Measurements from ENCODE around the gene TFCP2.

Gene TFCP2

GRCh38 chr12:51065530-51065929 lies 107.4 kb downstream of the TFCP2 start:
- Mint-ChIP-seq H3K4me3 (no peak overlapping the region), H3K27ac (no peak overlapping the region), H3K4me1 (ENCODE audit: low read depth) (no peaks in the 10 kb centered on the region), H3K27me3 (no peaks in the 10 kb centered on the region), H3K36me3 (no peaks in the 10 kb centered on the region), H3K9me3 (ENCODE audit: low read depth) (no peaks in the 10 kb centered on the region)

- Mint-ChIP-seq H3K9me3 (ENCODE audit: low read depth) (no peaks in the 10 kb centered on the region), H3K27ac (peak overlapping the region; percentile 46), H3K27me3 (no peaks in the 10 kb centered on the region), H3K4me1 (ENCODE audit: low read depth) (no peaks in the 10 kb centered on the region), H3K4me3 (no peak overlapping the region), H3K36me3 (peaks cover 3% of the 10 kb centered on the region)
Measured at GRCh38 chr12:51062631-51063397, 110.1 kb downstream of the TFCP2 start.

- Mint-ChIP-seq H3K36me3 (peaks cover 3% of the 10 kb centered on the region), H3K4me1 (ENCODE audit: low read depth) (no peaks in the 10 kb centered on the region), H3K27me3 (no peaks in the 10 kb centered on the region), H3K9me3 (ENCODE audit: low read depth) (no peaks in the 10 kb centered on the region), H3K4me3 (no peak overlapping the region), H3K27ac (peak overlapping the region; percentile 58)
Measured at GRCh38 chr12:51059086-51059485, 113.8 kb downstream of the TFCP2 start.

GRCh38 chr12:51056242-51056641 lies 116.7 kb downstream of the TFCP2 start:
- Mint-ChIP-seq H3K27me3 (no peaks in the 10 kb centered on the region), H3K4me1 (ENCODE audit: low read depth) (peaks cover 4% of the 10 kb centered on the region), H3K27ac (peak overlapping the region; percentile 58), H3K4me3 (no peak overlapping the region), H3K36me3 (peaks cover 7% of the 10 kb centered on the region), H3K9me3 (ENCODE audit: low read depth) (no peaks in the 10 kb centered on the region)

- peaks cover 4% of the 10 kb centered on the region for H3K4me1 Mint-ChIP-seq (ENCODE audit: low read depth)
- no peaks in the 10 kb centered on the region for H3K27me3 Mint-ChIP-seq
- no peak overlapping the region for H3K4me3 Mint-ChIP-seq
- H3K27ac Mint-ChIP-seq: no peak overlapping the region
- H3K9me3 Mint-ChIP-seq (ENCODE audit: low read depth): no peaks in the 10 kb centered on the region
- H3K36me3 Mint-ChIP-seq: peaks cover 7% of the 10 kb centered on the region
Measured at GRCh38 chr12:51055060-51055459, 117.9 kb downstream of the TFCP2 start.

- Mint-ChIP-seq H3K4me1 (ENCODE audit: low read depth) (peaks cover 24% of the 10 kb centered on the region), H3K9me3 (ENCODE audit: low read depth) (no peaks in the 10 kb centered on the region), H3K27me3 (no peaks in the 10 kb centered on the region), H3K4me3 (no peak overlapping the region), H3K27ac (peak overlapping the region; percentile 36), H3K36me3 (peaks cover 4% of the 10 kb centered on the region)
Measured at GRCh38 chr12:51051787-51052186, 121.1 kb downstream of the TFCP2 start.

- Mint-ChIP-seq H3K9me3 (ENCODE audit: low read depth) (no peaks in the 10 kb centered on the region), H3K4me3 (peak overlapping the region; percentile 96), H3K4me1 (ENCODE audit: low read depth) (peaks cover 27% of the 10 kb centered on the region), H3K36me3 (peaks cover 4% of the 10 kb centered on the region), H3K27ac (peak overlapping the region; percentile 95), H3K27me3 (no peaks in the 10 kb centered on the region)
Measured at GRCh38 chr12:51049525-51049924, 123.4 kb downstream of the TFCP2 start.

GRCh38 chr12:51048661-51049251 lies 124.2 kb downstream of the TFCP2 start:
- H3K27ac Mint-ChIP-seq: peak overlapping the region; percentile 95
- H3K4me1 Mint-ChIP-seq (ENCODE audit: low read depth): peaks cover 27% of the 10 kb centered on the region
- H3K4me3 Mint-ChIP-seq: peak overlapping the region; percentile 96
- H3K36me3 Mint-ChIP-seq: peaks cover 4% of the 10 kb centered on the region
- no peaks in the 10 kb centered on the region for H3K9me3 Mint-ChIP-seq (ENCODE audit: low read depth)
- no peaks in the 10 kb centered on the region for H3K27me3 Mint-ChIP-seq

GRCh38 chr12:51047655-51048540 lies 125.0 kb downstream of the TFCP2 start, which contains the start of gene LETMD1:
LETMD1 (plus strand) TSS chr12:51048327; CDS start chr12:51048357, 30 bp downstream.
- H3K4me1 Mint-ChIP-seq (ENCODE audit: low read depth): peaks cover 27% of the 10 kb centered on the region
- H3K27me3 Mint-ChIP-seq: no peaks in the 10 kb centered on the region
- peaks cover 4% of the 10 kb centered on the region for H3K36me3 Mint-ChIP-seq
- peak within 1 kb of the TSS; percentile 96 for H3K4me3 Mint-ChIP-seq
- peak within 1 kb of the TSS; percentile 95 for H3K27ac Mint-ChIP-seq
- no peaks in the 10 kb centered on the region for H3K9me3 Mint-ChIP-seq (ENCODE audit: low read depth)
